ENCODE measurements around the gene DPEP1. TPM values are rescaled to one million over a fixed set of nuclear protein-coding genes. Genes with fewer than 3 reads are reported as not detected.

Gene DPEP1
- total RNA-seq, 6 donors from 2014 or later: 1.2 to 2.7 (median 1.5) TPM; not detected in 3

GRCh38 chr16:89656435-89657121 is 43.1 kb downstream of the DPEP1 start:
- no peaks in the 10 kb centered on the region for H3K9me3 ChIP-seq
- peak overlapping the region; percentile 89 to 97 (median 92) for H3K4me3 ChIP-seq
- DNase-seq (no peak), ATAC-seq (ENCODE audit: low FRiP score in 2 of 2) (no peak)
- no peak for TF ChIP-seq CTCF (IDR thresholded peaks at IDR 0.05)
- no peak for TF ChIP-seq POLR2A (IDR thresholded peaks at IDR 0.05)
- no peak for TF ChIP-seq EP300 (IDR thresholded peaks at IDR 0.05)
- no peak for TF ChIP-seq POLR2AphosphoS5 (IDR thresholded peaks at IDR 0.05)
- H3K27me3 ChIP-seq: no peaks in the 10 kb centered on the region
- H3K27ac ChIP-seq: peak overlapping the region; percentile 81 to 91 (median 90)
- H3K36me3 ChIP-seq: peaks cover 0 to 21% (median 8%) of the 10 kb centered on the region in 4 donors
- H3K4me1 ChIP-seq: peaks cover 21 to 39% (median 28%) of the 10 kb centered on the region in 4 donors
- WGBS, 2 donors: 37 to 40% methylated on average over 32 of the region's 32 CpGs

- Histone ChIP-seq H3K36me3 (peaks cover 0 to 22% (median 8%) of the 10 kb centered on the region in 4 donors), H3K27me3 (no peaks in the 10 kb centered on the region), H3K4me3 (peak within 1 kb of the TSS; percentile 89 to 97 (median 92)), H3K27ac (peak within 1 kb of the TSS; percentile 81 to 91 (median 90)), H3K4me1 (peaks cover 21 to 39% (median 28%) of the 10 kb centered on the region in 4 donors), H3K9me3 (no peaks in the 10 kb centered on the region)
- 0 to 1% methylated on average over 8 to 77 of the region's 99 CpGs for WGBS, 2 donors
- DNase-seq (peak; percentile 81 to 98), ATAC-seq (ENCODE audit: low FRiP score in 2 of 2) (peak; percentile 92 to 99)
- TF ChIP-seq EP300 (IDR thresholded peaks at IDR 0.05) (no peak), POLR2A (IDR thresholded peaks at IDR 0.05) (peak in 3 of 4 donors; percentile 42 to 82 (median 45)), CTCF (IDR thresholded peaks at IDR 0.05) (peak in 2 of 6 experiments; percentile 20), POLR2AphosphoS5 (IDR thresholded peaks at IDR 0.05) (peak; percentile 80 to 96)
These were observed 44.2 kb downstream of the DPEP1 start, which contains the start of the genes CHMP1A and SPATA33 for GRCh38 chr16:89657442-89658220. TSS of gene CHMP1A (minus strand) at chr16:89657708. CDS start at chr16:89657588, 120 bp downstream. TSS of gene SPATA33 (plus strand) at chr16:89657836. CDS start at chr16:89657912, 76 bp downstream.

DNA sequence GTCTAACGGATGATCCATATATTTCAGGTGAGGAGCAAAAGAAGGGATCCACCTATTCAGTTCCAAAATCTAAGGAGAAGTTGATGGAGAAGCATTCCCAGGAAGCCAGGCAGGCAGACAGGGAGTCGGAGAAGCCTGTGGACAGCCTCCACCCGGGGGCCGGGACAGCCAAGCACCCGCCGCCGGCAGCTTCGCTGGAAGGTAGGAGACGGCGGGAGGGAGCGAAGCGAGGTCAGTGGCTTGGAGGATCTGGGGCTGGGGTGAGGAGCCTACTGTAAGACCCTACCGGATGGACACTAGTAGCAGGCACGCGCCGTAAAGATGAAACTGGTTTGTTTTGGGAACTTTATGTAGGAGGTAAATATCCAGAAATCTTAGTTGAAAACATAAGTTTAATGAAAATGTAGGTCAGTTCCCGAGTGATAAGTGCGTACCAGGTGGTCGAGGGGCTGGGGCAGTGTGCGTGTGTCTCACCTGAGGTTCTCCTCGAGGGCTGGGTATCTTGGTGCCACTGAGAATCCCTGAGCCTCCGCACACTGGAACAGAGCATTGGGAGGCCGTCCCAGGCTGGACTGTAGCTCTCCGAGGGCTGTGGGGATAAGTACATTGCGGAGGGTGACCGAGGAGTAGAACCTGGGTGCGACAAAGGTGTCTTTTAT is 44.9 kb downstream of the DPEP1 start:
- H3K9me3 ChIP-seq: no peaks in the 10 kb centered on the region
- TF ChIP-seq POLR2A (IDR thresholded peaks at IDR 0.05) (no peak), CTCF (IDR thresholded peaks at IDR 0.05) (no peak), POLR2AphosphoS5 (IDR thresholded peaks at IDR 0.05) (no peak), EP300 (IDR thresholded peaks at IDR 0.05) (no peak)
- ATAC-seq (ENCODE audit: low FRiP score in 2 of 2) (peak; percentile 20 to 22), DNase-seq (peak in 1 of 2 donors; percentile 83)
- no peaks in the 10 kb centered on the region for H3K27me3 ChIP-seq
- peaks cover 21 to 39% (median 28%) of the 10 kb centered on the region in 4 donors for H3K4me1 ChIP-seq
- peak overlapping the region; percentile 89 to 97 (median 92) for H3K4me3 ChIP-seq
- WGBS, 2 donors: 17 to 21% methylated on average over 25 to 27 of the region's 27 CpGs
- peaks cover 0 to 26% (median 10%) of the 10 kb centered on the region in 4 donors for H3K36me3 ChIP-seq
- peak overlapping the region; percentile 81 to 91 (median 90) for H3K27ac ChIP-seq

- WGBS, 2 donors: 82 to 88% methylated on average over 7 of the region's 7 CpGs
- Histone ChIP-seq H3K27me3 (no peaks in the 10 kb centered on the region), H3K4me3 (no peak overlapping the region), H3K36me3 (peaks cover 0 to 25% (median 10%) of the 10 kb centered on the region in 4 donors), H3K4me1 (peaks cover 21 to 36% (median 28%) of the 10 kb centered on the region in 4 donors), H3K9me3 (no peaks in the 10 kb centered on the region), H3K27ac (peak overlapping the region in 1 of 4 donors; percentile 46)
- DNase-seq (no peak), ATAC-seq (ENCODE audit: low FRiP score in 2 of 2) (no peak)
- TF ChIP-seq POLR2AphosphoS5 (IDR thresholded peaks at IDR 0.05) (no peak), POLR2A (IDR thresholded peaks at IDR 0.05) (no peak), EP300 (IDR thresholded peaks at IDR 0.05) (no peak), CTCF (IDR thresholded peaks at IDR 0.05) (no peak)
These were observed 46.7 kb downstream of the DPEP1 start for GRCh38 chr16:89660146-89660545.

All from upper lobe of left lung (tissue), 6 donors.